ENCODE measurements around the gene SH3BP1.

Gene SH3BP1

GRCh38 chr22:37674951-37675929 lies 35.8 kb downstream of the SH3BP1 start, which contains the start of gene LGALS1:
TSS of gene LGALS1 (plus strand) at chr22:37675636. CDS start at chr22:37675703, 67 bp downstream.
- TF ChIP-seq CTCF (IDR thresholded peaks at IDR 0.05; ENCODE audit: low read depth, low read length): peak; percentile 5
- peak; percentile 98 for DNase-seq (ENCODE audit: extremely low read depth, low read depth)

- TF ChIP-seq CTCF (IDR thresholded peaks at IDR 0.05; ENCODE audit: low read depth, low read length): no peak
- no peak for DNase-seq (ENCODE audit: extremely low read depth, low read depth)
These were observed 36.7 kb downstream of the SH3BP1 start for GRCh38 chr22:37675930-37676735.

GRCh38 chr22:37676736-37677492 lies 37.4 kb downstream of the SH3BP1 start:
- TF ChIP-seq CTCF (IDR thresholded peaks at IDR 0.05; ENCODE audit: low read depth, low read length): no peak
- peak; percentile 97 for DNase-seq (ENCODE audit: extremely low read depth, low read depth)

GRCh38 chr22:37677493-37677974 lies 38.1 kb downstream of the SH3BP1 start:
- no peak for DNase-seq (ENCODE audit: extremely low read depth, low read depth)
- TF ChIP-seq CTCF (IDR thresholded peaks at IDR 0.05; ENCODE audit: low read depth, low read length): no peak

- no peak for TF ChIP-seq CTCF (IDR thresholded peaks at IDR 0.05; ENCODE audit: low read depth, low read length)
- DNase-seq (ENCODE audit: extremely low read depth, low read depth): no peak
These were observed 38.9 kb downstream of the SH3BP1 start for GRCh38 chr22:37678372-37678771.

GRCh38 chr22:37679670-37680069 lies 40.2 kb downstream of the SH3BP1 start:
- no peak for DNase-seq (ENCODE audit: extremely low read depth, low read depth)
- no peak for TF ChIP-seq CTCF (IDR thresholded peaks at IDR 0.05; ENCODE audit: low read depth, low read length)

All from AG09319 (cell line).